HL-60/S4 treated with retinoic acid at 250 ng/mL for 4 days and 3 days (cell line): ENCODE measurements around the gene SPSB2.
"Not testable (repeated sequence)": the region's sequence is repeated elsewhere in the genome, so short reads cannot be mapped to it uniquely, and the experiment has no call there.

Experiments
- in situ Hi-C: fragments of 300-500 bp; cut with MboI; formaldehyde crosslinking; loops from 2 replicates; pipeline ENCODE4 v1.7.0; 2022; ENCODE audit warnings: low sequenced_read_pairs

The SPSB2 gene

GRCh38 chr12:6871052-6871957 lies 1.8 kb downstream of the SPSB2 start:
- in situ Hi-C loops, result no loop called here

GRCh38 chr12:6870304-6870703 lies 2.8 kb downstream of the SPSB2 start:
- in situ Hi-C loops, result not testable (repeated sequence)

- in situ Hi-C loops, result no loop called here
These were observed 3.8 kb downstream of the SPSB2 start for GRCh38 chr12:6869049-6870021.

GRCh38 chr12:6868211-6869048 lies 4.7 kb downstream of the SPSB2 start:
- in situ Hi-C loops, result no loop called here

- in situ Hi-C loops, result no loop called here
These were observed 5.5 kb downstream of the SPSB2 start, which contains the start of gene TPI1 for GRCh38 chr12:6867413-6868210. TSS of gene TPI1 (plus strand) at chr12:6867531. CDS start at chr12:6867567, 36 bp downstream.

- in situ Hi-C loops, result no loop called here
These were observed 6.1 kb downstream of the SPSB2 start for GRCh38 chr12:6866920-6867412.

GRCh38 chr12:6866163-6866919 lies 6.8 kb downstream of the SPSB2 start:
- in situ Hi-C loops, result no loop called here

GRCh38 chr12:6865307-6865706 lies 7.8 kb downstream of the SPSB2 start:
- in situ Hi-C loops, result not testable (repeated sequence)

GRCh38 chr12:6863586-6864321 lies 9.3 kb downstream of the SPSB2 start:
- in situ Hi-C loops, result no loop called here

GRCh38 chr12:6863033-6863432 lies 10.1 kb downstream of the SPSB2 start:
- in situ Hi-C loops, result no loop called here

GRCh38 chr12:6861391-6861790 lies 11.7 kb downstream of the SPSB2 start:
- in situ Hi-C loops, result no loop called here

GRCh38 chr12:6860942-6861341 lies 12.2 kb downstream of the SPSB2 start:
- in situ Hi-C loops, result no loop called here

GRCh38 chr12:6860116-6860515 lies 13.0 kb downstream of the SPSB2 start:
- in situ Hi-C loops, result no loop called here

GRCh38 chr12:6858799-6859198 lies 14.3 kb downstream of the SPSB2 start:
- in situ Hi-C loops, result no loop called here

- in situ Hi-C loops, result no loop called here
These were observed 17.8 kb downstream of the SPSB2 start for GRCh38 chr12:6855322-6855721.

- in situ Hi-C loops, result no loop called here
These were observed 19.1 kb downstream of the SPSB2 start for GRCh38 chr12:6854036-6854435.

- in situ Hi-C loops, result no loop called here
These were observed 19.5 kb downstream of the SPSB2 start for GRCh38 chr12:6853626-6854025.

- in situ Hi-C loops, result no loop called here
These were observed 20.3 kb downstream of the SPSB2 start for GRCh38 chr12:6852651-6853354.
